T-helper 17 cell (primary cell): ENCODE measurements around the gene XIRP2. TPM values are rescaled to one million over a fixed set of nuclear protein-coding genes. Genes with fewer than 3 reads are reported as not detected.

ENCODE experiments used
- ATAC-seq: fragments of 150-1000 bp; cut with Tn5 transposase; 2 replicates; pipeline ENCODE4 v1.10.0; 2021; ENCODE audit warnings: mild to moderate bottlenecking, moderate library complexity
- DNase-seq, 3 donors: peaks; one replicate each; pipeline versions ENCODE4 v3.0.0 to v3.0.0-alpha.2; 2020 to 2021
- H3K9me3 ChIP-seq: one replicate; pipeline ENCODE4 v1.7.0; 2013; ENCODE audit warnings: low read length, mild to moderate bottlenecking; ENCODE audit not compliant: control insufficient read depth, poor library complexity, severe bottlenecking
- H3K27ac Mint-ChIP-seq: one replicate; pipeline ENCODE4 v1.8.0; 2022; ENCODE audit warnings: mild to moderate bottlenecking, moderate library complexity, mixed read lengths
- H3K27me3 Mint-ChIP-seq: one replicate; pipeline ENCODE4 v1.8.0; 2022; ENCODE audit warnings: mixed read lengths
- H3K36me3 Mint-ChIP-seq: one replicate; pipeline ENCODE4 v1.8.0; 2022; ENCODE audit warnings: low read depth, mixed read lengths
- H3K4me1 Mint-ChIP-seq: one replicate; pipeline ENCODE4 v1.8.0; 2022; ENCODE audit warnings: mild to moderate bottlenecking, mixed read lengths
- H3K4me3 Mint-ChIP-seq: one replicate; pipeline ENCODE4 v1.8.0; 2022; ENCODE audit warnings: mild to moderate bottlenecking, moderate library complexity, mixed read lengths
- total RNA-seq, 4 donors: library from RNA in 2 of 4; stranded (reverse) in 2 of 4; gene quantifications; one replicate each; pipeline ENCODE4 v1.2.3 and lab custom pipeline; 2022 to 2026

The XIRP2 gene
- total RNA-seq (1 to 10 TPM in 1 of 2 donors, not detected in 1; 1.2 TPM), total RNA-seq (lab: John Stamatoyannopoulos, UW) (0 reads per million in 2 donors)

- H3K9me3 ChIP-seq, result no peaks in the 10 kb centered on the region
- ATAC-seq, result no peak
- no peaks in the 10 kb centered on the region for H3K36me3 Mint-ChIP-seq
- H3K4me1 Mint-ChIP-seq, result no peaks in the 10 kb centered on the region
- no peak for DNase-seq
- H3K4me3 Mint-ChIP-seq, result no peak within 1 kb of the TSS
- no peak within 1 kb of the TSS for H3K27ac Mint-ChIP-seq
- no peaks in the 10 kb centered on the region for H3K27me3 Mint-ChIP-seq
Observed at GRCh38 chr2:166888180-166888579, at the start of gene XIRP2. Gene XIRP2 (plus strand): TSS chr2:166888480. CDS start chr2:166903483, 15,003 bp downstream.

GRCh38 chr2:166841152-166841551 is 47.1 kb upstream of the XIRP2 start:
- H3K9me3 ChIP-seq, result no peaks in the 10 kb centered on the region
- H3K27me3 Mint-ChIP-seq, result no peaks in the 10 kb centered on the region
- H3K4me3 Mint-ChIP-seq, result no peak overlapping the region
- ATAC-seq (no peak), DNase-seq (no peak)
- no peaks in the 10 kb centered on the region for H3K36me3 Mint-ChIP-seq
- H3K27ac Mint-ChIP-seq, result no peak overlapping the region
- no peaks in the 10 kb centered on the region for H3K4me1 Mint-ChIP-seq

- H3K9me3 ChIP-seq, result no peaks in the 10 kb centered on the region
- no peak overlapping the region for H3K4me3 Mint-ChIP-seq
- no peaks in the 10 kb centered on the region for H3K4me1 Mint-ChIP-seq
- no peak for ATAC-seq
- no peaks in the 10 kb centered on the region for H3K27me3 Mint-ChIP-seq
- no peak for DNase-seq
- H3K36me3 Mint-ChIP-seq, result no peaks in the 10 kb centered on the region
- H3K27ac Mint-ChIP-seq, result no peak overlapping the region
Observed at GRCh38 chr2:166841679-166842078, 46.6 kb upstream of the XIRP2 start.

GRCh38 chr2:166844111-166844510 is 44.2 kb upstream of the XIRP2 start:
- no peak overlapping the region for H3K4me3 Mint-ChIP-seq
- no peaks in the 10 kb centered on the region for H3K9me3 ChIP-seq
- ATAC-seq, result no peak
- DNase-seq, result no peak
- no peak overlapping the region for H3K27ac Mint-ChIP-seq
- H3K36me3 Mint-ChIP-seq, result no peaks in the 10 kb centered on the region
- no peaks in the 10 kb centered on the region for H3K4me1 Mint-ChIP-seq
- H3K27me3 Mint-ChIP-seq, result no peaks in the 10 kb centered on the region

- no peak overlapping the region for H3K4me3 Mint-ChIP-seq
- H3K27ac Mint-ChIP-seq, result no peak overlapping the region
- no peaks in the 10 kb centered on the region for H3K4me1 Mint-ChIP-seq
- ATAC-seq (no peak), DNase-seq (no peak)
- no peaks in the 10 kb centered on the region for H3K9me3 ChIP-seq
- no peaks in the 10 kb centered on the region for H3K27me3 Mint-ChIP-seq
- H3K36me3 Mint-ChIP-seq, result no peaks in the 10 kb centered on the region
Observed at GRCh38 chr2:166862468-166863132, 25.7 kb upstream of the XIRP2 start.

- Mint-ChIP-seq H3K4me1 (no peaks in the 10 kb centered on the region), H3K27ac (no peak overlapping the region), H3K36me3 (no peaks in the 10 kb centered on the region), H3K27me3 (no peaks in the 10 kb centered on the region), H3K4me3 (no peak overlapping the region)
- DNase-seq, result no peak
- no peaks in the 10 kb centered on the region for H3K9me3 ChIP-seq
- no peak for ATAC-seq
Observed at GRCh38 chr2:166867874-166868514, 20.3 kb upstream of the XIRP2 start.

- Mint-ChIP-seq H3K36me3 (no peaks in the 10 kb centered on the region), H3K27me3 (no peaks in the 10 kb centered on the region), H3K4me1 (no peaks in the 10 kb centered on the region), H3K4me3 (no peak overlapping the region), H3K27ac (no peak overlapping the region)
- H3K9me3 ChIP-seq, result no peaks in the 10 kb centered on the region
- ATAC-seq (no peak), DNase-seq (no peak)
Observed at GRCh38 chr2:166870346-166870745, 17.9 kb upstream of the XIRP2 start.

GRCh38 chr2:166881177-166881576 is 7.1 kb upstream of the XIRP2 start:
- H3K4me3 Mint-ChIP-seq, result no peak overlapping the region
- H3K4me1 Mint-ChIP-seq, result no peaks in the 10 kb centered on the region
- H3K27me3 Mint-ChIP-seq, result no peaks in the 10 kb centered on the region
- H3K36me3 Mint-ChIP-seq, result no peaks in the 10 kb centered on the region
- DNase-seq (no peak), ATAC-seq (no peak)
- H3K9me3 ChIP-seq, result no peaks in the 10 kb centered on the region
- H3K27ac Mint-ChIP-seq, result no peak overlapping the region

GRCh38 chr2:166882851-166883250 is 5.4 kb upstream of the XIRP2 start:
- Mint-ChIP-seq H3K4me1 (no peaks in the 10 kb centered on the region), H3K36me3 (no peaks in the 10 kb centered on the region), H3K27me3 (no peaks in the 10 kb centered on the region), H3K27ac (no peak overlapping the region), H3K4me3 (no peak overlapping the region)
- no peak for ATAC-seq
- H3K9me3 ChIP-seq, result no peaks in the 10 kb centered on the region
- DNase-seq, result no peak

- Mint-ChIP-seq H3K27me3 (no peaks in the 10 kb centered on the region), H3K36me3 (no peaks in the 10 kb centered on the region), H3K4me1 (no peaks in the 10 kb centered on the region), H3K4me3 (no peak overlapping the region), H3K27ac (no peak overlapping the region)
- DNase-seq (no peak), ATAC-seq (no peak)
- no peaks in the 10 kb centered on the region for H3K9me3 ChIP-seq
Observed at GRCh38 chr2:166891727-166892126, 3.4 kb downstream of the XIRP2 start.

- no peak for DNase-seq
- H3K9me3 ChIP-seq, result no peaks in the 10 kb centered on the region
- Mint-ChIP-seq H3K27me3 (no peaks in the 10 kb centered on the region), H3K36me3 (no peaks in the 10 kb centered on the region), H3K4me3 (no peak overlapping the region), H3K27ac (no peak overlapping the region), H3K4me1 (no peaks in the 10 kb centered on the region)
- no peak for ATAC-seq
Observed at GRCh38 chr2:166892397-166892796, 4.1 kb downstream of the XIRP2 start.

- H3K9me3 ChIP-seq, result no peaks in the 10 kb centered on the region
- Mint-ChIP-seq H3K4me3 (no peak overlapping the region), H3K4me1 (no peaks in the 10 kb centered on the region), H3K27ac (no peak overlapping the region), H3K27me3 (no peaks in the 10 kb centered on the region), H3K36me3 (no peaks in the 10 kb centered on the region)
- ATAC-seq (no peak), DNase-seq (no peak)
Observed at GRCh38 chr2:166895243-166895642, 7.0 kb downstream of the XIRP2 start.

GRCh38 chr2:166897666-166898065 is 9.4 kb downstream of the XIRP2 start:
- Mint-ChIP-seq H3K27me3 (no peaks in the 10 kb centered on the region), H3K27ac (no peak overlapping the region)
- DNase-seq, result no peak

GRCh38 chr2:166899676-166900075 is 11.4 kb downstream of the XIRP2 start:
- Mint-ChIP-seq H3K4me1 (no peaks in the 10 kb centered on the region), H3K36me3 (no peaks in the 10 kb centered on the region), H3K27ac (no peak overlapping the region), H3K27me3 (no peaks in the 10 kb centered on the region), H3K4me3 (no peak overlapping the region)
- ATAC-seq (no peak), DNase-seq (no peak)
- no peaks in the 10 kb centered on the region for H3K9me3 ChIP-seq

More at GRCh38 chr2:166897666-166898065, 9.4 kb downstream of the XIRP2 start:
- no peaks in the 10 kb centered on the region for H3K9me3 ChIP-seq
- no peaks in the 10 kb centered on the region for H3K4me1 Mint-ChIP-seq
- no peak for ATAC-seq
- H3K4me3 Mint-ChIP-seq, result no peak overlapping the region
- no peaks in the 10 kb centered on the region for H3K36me3 Mint-ChIP-seq
